GM21381 (cell line): ENCODE measurements around the gene UQCR11.

ENCODE experiments used
- ATAC-seq: cut with Tn5 transposase; IDR thresholded peaks from one replicate; pipeline ENCODE4 v1.9.1; 2021; ENCODE audit warnings: mild to moderate bottlenecking, moderate library complexity; ENCODE audit not compliant: unreplicated experiment

Gene UQCR11

GRCh38 chr19:1572795-1573194, 32.5 kb downstream of the UQCR11 start:
- no peak for ATAC-seq

DNA sequence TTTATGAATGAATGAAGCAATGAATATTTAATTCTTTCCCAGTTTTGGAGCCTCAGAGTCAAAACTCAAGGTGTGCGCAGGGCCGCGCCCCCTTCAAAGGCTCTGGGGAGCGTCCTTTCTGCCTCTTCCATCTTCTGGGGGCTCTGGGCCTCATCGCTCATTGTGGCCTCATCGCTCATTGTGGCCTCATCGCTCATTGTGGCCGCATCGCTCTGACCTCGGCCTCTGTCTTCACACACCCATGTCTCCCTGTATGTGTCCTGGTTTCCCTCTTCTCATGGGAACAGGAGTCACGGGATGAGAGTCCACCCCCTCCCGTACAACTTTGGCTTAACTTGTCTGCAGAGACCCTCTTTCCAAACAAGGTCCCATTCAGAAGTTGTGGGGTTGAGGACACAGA, 33.9 kb downstream of the UQCR11 start:
- no peak for ATAC-seq

DNA sequence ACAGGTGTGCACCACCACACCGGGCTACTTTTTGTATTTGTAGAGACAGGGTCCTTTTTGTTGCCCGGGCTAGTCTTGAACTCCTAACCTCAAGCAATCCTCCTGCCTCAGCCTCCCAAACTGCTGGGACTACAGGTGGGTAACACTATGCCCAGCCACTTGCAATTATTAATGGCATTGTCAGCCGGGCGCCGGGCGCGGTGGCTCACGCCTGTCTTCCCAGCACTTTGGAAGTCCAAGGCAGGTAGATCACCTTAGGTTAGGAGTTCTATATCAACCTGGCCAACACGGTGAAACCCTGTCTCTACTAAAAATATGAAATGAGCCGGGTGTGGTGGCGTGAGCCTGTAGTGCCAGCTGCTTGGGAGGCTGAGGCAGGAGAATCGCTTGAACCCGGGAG, 34.4 kb downstream of the UQCR11 start:
- no peak for ATAC-seq

- ATAC-seq, result no peak
Observed at GRCh38 chr19:1569997-1570396, 35.3 kb downstream of the UQCR11 start.

GRCh38 chr19:1568320-1569019, 36.8 kb downstream of the UQCR11 start, which contains the start of gene MEX3D:
MEX3D (minus strand) TSS chr19:1568325; CDS start chr19:1568058, 267 bp downstream.
- peak; percentile 65 for ATAC-seq

DNA sequence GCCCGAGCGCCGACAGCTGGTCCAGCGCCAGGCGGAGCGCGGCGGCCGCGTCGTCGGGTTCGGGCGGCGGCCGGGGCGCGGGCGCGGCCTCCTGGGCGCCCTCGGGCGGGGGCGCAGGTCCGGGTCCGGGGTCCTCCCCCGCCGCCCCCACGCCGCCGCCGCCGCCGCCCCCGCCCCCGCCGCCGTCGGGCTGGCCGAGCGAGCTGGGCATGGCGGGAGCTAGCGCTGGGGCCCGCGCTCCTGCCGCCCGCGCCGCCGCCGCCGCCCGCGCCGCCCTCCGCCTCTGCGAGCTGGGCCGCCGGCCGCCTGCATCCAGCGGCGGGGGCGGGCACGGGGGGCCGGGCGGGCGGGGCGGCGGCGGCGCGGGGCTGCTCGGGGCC, 37.4 kb downstream of the UQCR11 start:
- ATAC-seq, result no peak

DNA sequence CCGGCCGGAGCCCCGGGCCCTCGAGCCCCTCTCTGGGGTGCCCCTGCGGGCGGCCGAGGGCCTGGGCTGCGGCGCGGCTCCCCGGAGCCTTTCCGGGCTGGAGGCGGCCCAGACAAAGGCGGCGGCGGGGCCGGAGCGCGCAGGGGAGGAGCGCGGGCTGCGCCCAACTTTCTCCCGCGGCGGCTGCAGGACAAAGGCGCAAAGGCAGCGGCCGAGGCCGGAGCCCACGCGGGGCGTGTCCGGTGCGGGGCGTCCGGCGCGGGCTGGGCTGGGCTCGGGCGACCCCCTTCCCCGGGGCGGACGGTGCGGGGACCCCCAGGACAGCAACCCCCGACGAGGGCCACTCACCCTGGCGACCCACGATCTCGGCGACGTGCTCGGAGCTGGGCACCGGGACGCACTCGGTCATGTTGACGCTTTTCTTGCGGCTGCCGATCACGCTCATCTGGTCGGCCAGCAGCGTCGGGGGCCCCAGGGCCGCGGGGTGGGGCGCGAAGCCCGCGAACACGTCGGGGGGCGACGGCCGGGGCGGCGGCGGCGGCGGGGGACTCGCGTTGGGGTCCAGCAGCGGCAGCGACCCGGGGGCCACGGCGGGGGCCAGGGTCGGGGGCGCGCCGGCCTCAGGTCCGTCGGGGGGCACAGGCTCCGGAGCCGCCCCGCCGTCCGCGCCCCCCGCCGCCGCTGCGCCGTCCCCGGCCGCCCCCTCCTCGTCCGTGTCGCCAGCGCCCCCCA, 38.0 kb downstream of the UQCR11 start:
- ATAC-seq, result no peak

GRCh38 chr19:1566392-1567115, 38.7 kb downstream of the UQCR11 start:
- ATAC-seq, result no peak

DNA sequence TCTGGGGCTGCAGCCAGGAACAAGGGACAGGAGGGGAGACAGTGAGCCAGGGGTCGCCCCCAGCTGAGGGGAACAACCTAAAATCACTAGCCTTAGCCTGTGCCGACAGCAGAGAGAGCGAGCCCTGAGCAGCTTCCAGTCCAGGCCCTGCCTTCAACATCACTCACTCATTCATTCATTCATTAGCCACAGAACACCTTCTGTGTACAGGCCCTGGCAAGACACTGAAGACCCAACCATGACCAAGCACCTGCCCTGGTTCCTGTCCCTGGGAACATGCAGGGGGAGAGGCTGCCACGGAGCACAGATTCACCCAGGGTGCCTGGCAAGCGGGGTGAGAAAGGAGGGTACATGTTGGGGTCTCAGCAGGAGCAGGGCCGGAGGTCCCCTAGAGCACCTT, 42.0 kb downstream of the UQCR11 start:
- ATAC-seq, result no peak

DNA sequence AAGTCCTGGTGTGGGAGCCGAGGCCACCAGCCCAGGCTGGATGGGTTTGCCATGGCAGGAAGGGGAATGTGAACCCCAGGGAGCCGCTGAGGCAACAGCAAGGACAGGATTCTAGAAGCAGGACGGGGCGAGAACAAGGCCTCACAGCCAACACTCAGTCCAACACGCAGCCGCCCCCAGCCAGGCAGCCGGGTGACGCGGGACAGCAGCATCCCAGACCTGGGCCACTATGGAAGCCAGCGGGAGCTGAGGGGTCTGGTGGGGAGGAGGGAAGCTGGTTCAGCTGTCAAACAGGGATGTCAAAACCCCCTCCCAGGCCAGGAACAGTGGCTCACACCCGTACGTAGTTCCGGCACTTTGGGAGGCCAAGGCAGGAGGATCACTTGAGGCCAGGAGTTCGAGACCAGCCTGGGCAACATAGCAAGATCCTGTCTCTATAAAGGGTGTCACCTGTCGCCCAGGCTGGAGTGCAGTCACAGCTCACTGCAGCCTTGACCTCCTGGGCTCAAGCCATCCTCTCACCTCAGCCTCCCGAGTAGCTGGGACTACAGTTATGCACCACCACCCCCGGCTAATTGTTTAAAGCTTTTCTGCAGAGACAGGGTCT, 43.9 kb downstream of the UQCR11 start:
- ATAC-seq, result no peak

- no peak for ATAC-seq
Observed at GRCh38 chr19:1560286-1560882, 44.9 kb downstream of the UQCR11 start.

DNA sequence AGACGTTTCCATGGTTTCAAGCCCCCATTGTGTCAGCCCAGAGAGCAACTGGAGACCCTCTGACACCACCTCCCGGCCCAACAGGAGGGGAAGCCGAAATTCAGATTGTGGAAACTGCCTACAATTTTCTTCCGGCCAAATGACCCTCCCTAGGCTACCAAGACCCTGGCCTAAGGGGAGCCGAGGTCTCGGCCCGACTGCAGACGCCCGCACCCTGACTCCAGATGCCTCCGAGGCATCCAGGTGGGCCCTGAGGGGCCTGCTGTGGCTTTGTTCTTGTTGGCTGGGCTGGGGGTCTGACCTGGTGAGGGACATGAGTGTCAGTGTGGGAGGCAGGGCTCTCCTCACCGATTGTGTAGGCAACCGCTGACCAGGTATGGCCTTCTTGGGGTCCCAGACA, 46.7 kb downstream of the UQCR11 start:
- no peak for ATAC-seq

GRCh38 chr19:1556390-1557070, 48.7 kb downstream of the UQCR11 start:
- no peak for ATAC-seq

- no peak for ATAC-seq
Observed at GRCh38 chr19:1555487-1556389, 49.5 kb downstream of the UQCR11 start.

GRCh38 chr19:1554968-1555367, 50.3 kb downstream of the UQCR11 start:
- ATAC-seq, result no peak

- ATAC-seq, result no peak
Observed at GRCh38 chr19:1553415-1553814, 51.8 kb downstream of the UQCR11 start.

DNA sequence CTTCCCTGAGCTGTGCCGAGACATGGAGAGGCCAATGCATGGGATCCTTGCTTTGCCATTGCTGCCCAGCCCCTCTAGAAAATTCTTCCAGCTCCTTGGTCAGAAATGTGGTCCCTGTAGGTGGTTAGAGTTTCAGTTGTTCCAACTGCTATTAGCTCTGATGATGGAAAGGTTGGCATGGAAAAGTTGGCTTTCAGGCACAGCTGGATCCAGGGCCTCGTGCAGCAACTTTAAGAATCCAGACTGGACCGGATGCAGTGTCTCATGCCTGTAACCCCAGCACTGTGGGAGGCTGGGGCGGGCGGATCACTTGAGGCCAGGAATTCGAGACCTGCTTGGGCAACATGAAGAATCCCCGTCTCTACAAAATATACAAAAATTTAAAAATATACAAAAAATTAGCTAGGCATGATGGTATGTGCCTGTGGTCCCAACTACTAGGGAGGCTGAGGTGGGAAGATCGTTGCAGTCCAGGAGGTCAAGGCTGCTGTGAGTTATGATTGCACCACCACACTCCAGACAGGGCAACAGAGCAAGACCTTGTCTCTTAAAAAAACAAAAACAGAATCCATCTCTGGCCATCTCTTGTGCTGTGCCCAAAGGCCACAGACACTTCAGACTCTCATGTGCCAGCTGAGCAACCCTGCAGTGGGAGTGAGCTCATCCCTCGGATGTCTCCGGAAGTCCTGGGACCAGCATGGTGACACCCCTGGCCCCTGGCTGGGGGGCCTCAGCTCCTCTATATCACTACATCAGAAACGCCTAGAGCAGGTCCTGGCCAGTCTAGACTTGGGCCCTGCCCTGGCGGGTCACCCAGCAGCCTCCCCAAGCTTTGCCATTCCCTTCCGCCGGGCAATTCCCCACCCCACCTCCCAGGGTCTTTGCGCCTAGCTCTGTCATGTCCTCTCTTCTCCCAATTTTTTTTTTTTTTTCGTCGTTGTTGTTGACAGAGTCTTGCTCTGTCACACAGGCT, 53.9 kb downstream of the UQCR11 start:
- no peak for ATAC-seq

DNA sequence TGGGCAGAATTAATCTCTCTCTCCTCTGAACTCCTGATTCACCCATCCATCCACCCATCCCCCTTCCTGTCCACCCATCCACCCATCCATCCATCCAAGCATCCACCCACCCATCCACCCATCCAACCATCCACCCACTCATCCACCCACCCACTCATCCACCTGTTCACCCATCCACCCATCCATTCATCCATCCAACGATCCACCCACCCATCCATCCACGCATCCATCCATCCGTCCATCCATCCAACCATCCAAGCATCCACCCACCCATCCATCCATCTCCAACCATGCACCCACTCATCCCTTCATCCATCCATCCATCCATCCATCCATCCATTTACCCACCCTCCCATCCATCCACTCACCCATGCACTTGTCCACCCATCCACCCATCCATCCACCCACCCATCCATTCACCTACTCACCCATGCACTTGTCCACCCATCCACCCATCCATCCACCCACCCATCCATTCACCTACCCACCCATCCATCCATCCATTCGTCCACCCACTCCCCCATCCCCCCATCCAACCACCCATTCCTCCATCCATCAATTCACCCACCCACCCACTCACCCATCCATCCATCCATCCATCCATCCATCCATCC, 55.8 kb downstream of the UQCR11 start:
- ATAC-seq, result no peak
